Fibroblast of mammary gland (primary cell): ENCODE data around the gene VWA7.
"Not testable (repeated sequence)": the region's sequence is repeated elsewhere in the genome, so short reads cannot be mapped to it uniquely, and the experiment has no call there.

Experiments used
- DNase-seq: peaks from one replicate; pipeline ENCODE4 v3.0.0-alpha.2; 2010; ENCODE audit warnings: low read depth
- H3K4me3 ChIP-seq: 2 replicates; pipeline ENCODE4 v1.5.1; 2011; ENCODE audit warnings: low read depth, mild to moderate bottlenecking, low read length, moderate library complexity; ENCODE audit not compliant: control insufficient read depth
- CTCF ChIP-seq: conservative IDR thresholded peaks from 2 replicates; pipeline ENCODE4 v1.5.1; 2011; ENCODE audit warnings: low read depth, low read length, inconsistent platforms; ENCODE audit not compliant: control insufficient read depth, insufficient read depth

Gene VWA7

DNA sequence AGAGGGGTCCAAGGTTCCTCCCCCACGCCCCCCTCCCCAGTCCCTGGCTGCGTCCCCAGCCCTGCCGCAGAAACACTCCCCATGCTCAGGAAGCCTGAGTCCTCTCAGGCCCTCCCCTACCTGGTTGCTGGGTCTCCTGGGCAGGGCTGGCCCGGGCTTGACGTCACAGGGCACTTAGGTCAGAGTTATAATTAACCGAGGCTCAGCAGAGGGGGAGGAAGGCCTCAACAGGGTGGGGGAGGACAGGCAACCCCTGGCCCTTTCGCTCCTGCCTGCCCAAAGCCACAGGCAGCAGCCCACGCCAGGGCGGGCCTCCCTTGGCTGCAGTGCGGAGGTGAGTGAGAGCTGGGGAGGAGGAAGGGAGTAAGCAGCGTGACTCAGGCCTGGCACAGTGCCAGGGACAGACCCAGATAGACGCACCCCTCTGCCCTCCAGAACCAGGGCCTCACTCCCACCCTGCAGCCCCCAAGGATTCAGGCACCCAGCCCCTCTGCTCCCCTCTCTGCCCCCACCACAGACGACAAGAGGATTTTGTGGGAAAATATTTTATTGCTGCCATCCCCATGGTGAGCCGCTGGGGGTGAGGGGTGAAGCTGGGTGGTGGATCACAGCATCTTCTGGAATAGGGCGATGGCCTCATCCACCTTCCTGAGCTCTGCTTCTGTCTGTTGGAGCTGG lies at the start of gene VWA7:
Gene VWA7 (minus strand): TSS at position 340 of the 678 bp plus-strand sequence. CDS start 549 bp downstream, outside the sequence.
- no peak within 1 kb of the TSS for H3K4me3 ChIP-seq
- peak; percentile 83 for DNase-seq
- no peak for TF ChIP-seq CTCF

DNA sequence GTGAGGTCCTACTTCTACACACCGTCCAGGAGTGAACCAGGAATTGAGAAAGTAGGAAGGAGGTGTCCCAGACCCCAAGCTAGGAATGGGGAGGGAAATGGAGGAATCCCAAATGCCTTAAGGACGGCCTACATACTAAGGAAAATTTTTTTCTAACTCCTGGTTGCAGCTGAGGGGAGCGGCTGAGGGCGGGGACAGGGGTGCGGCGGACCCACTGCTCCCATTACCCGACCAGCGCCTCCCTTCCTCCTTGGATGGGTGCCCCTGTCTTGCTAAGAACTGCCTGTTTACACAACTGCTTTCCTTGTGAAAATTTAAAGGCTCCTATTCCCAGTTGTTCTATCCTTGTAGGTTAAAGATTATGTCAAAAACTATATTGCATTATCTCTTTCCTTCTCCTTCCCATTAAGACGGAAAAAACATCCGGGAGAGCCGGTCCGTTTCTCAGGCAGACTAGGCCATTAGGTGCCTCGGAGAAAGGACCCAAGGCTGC lies 49.7 kb upstream of the VWA7 start:
- peak; percentile 88 for DNase-seq
- peak overlapping the region; percentile 75 for H3K4me3 ChIP-seq

GRCh38 chr6:31825553-31825952 lies 48.4 kb upstream of the VWA7 start:
- H3K4me3 ChIP-seq, result no peak overlapping the region
- no peak for TF ChIP-seq CTCF
- no peak for DNase-seq

More for the DNA sequence above, 49.7 kb upstream of the VWA7 start:
- no peak for TF ChIP-seq CTCF

GRCh38 chr6:31823592-31824196 lies 46.6 kb upstream of the VWA7 start:
- not testable (repeated sequence) for DNase-seq, H3K4me3 ChIP-seq

DNA sequence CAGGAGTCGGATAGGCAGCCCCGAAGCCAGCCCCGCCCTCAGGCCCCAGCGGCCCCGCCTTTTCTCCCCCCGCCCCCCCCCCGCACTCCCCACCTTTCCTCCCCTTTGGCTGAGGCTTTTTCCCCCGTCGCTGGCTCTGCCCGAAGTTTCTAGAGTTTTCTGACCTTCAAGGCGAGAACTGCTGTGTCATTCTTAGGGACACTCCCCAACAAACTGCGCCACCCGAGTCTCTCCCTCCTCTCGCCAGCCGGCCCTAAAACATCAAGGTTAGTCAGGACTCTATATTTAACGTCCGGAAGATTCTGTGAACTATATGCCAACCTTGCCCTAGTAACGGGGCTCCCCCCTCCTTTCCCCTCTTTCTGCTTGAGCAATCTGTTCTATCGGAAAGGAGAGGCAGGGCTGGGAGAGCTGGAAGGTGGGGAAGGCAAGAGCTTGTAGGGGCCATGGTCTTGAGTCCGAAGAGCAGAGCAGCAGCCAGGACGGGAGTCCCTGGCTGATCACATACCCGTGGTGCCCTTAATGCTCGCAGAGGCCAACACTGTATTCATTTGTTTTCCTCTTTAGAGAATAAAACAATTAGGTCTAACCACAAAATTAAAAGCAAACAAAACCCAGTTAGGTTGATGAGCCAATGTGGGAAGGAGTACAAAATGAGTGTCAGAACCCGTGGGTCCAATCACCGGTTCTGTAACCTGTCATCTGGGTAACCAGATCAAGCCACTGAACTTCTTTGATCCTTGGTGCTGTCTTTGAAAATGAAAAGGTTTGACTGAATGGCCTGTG lies 45.1 kb upstream of the VWA7 start:
- peak overlapping the region; percentile 63 for H3K4me3 ChIP-seq
- TF ChIP-seq CTCF, result no peak
- DNase-seq, result peak; percentile 85

DNA sequence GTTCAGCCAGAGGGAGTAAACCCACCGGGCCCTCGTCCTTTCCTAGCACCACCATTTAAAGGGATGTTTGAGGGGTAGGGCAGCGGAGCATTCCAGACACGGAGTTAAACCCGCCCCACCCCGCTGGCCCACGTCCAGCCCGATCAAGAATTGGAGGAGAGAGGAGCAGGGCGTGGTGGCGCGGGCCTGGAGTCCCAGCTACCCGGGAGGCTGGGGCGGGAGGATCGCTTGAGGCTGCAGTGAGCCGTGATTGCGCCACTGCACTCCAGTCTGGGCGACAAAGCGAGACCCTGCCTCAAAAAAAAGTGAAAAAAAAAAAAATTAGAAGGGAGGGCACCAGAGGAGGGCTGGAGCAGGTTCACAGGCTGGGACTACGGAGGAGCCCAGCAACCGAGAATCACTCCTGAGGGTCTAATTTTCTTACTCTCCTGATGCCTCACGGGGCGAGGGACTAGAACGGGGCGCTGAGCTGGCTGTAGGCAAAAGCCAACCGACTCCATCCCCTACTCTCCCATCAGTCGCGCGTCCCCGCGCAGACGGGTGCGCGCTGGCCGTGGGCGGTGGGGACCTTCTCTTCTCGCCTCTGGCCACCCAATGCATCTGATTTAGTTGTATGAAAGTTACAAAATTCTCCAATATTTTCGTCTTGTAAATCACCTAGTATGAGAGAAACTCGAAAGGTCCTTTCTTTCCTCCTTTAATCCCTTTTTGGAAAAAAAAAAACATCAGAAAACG lies 44.3 kb upstream of the VWA7 start:
- TF ChIP-seq CTCF, result no peak
- DNase-seq, result peak; percentile 41
- H3K4me3 ChIP-seq, result peak overlapping the region; percentile 63

DNA sequence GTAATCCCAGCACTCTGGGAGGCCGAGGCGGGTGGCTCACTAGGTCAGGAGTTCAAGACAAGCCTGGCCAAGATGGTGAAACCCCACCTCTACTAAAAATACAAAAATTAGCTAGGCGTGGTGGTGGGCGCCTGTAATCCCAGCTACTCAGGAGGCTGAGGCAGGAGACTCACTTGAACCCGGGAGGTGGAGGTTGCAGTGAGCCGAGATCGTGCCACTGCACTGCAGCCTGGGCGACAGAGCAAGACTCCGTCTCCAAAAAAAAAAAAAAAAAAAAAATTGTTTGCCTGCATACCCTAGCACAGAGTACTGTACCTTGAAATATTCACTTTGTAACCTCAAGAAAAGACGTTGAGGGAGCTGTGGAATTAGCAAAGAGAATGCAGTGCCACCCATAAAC lies 43.3 kb upstream of the VWA7 start:
- DNase-seq, result not testable (repeated sequence)

More for the DNA sequence above, 43.3 kb upstream of the VWA7 start:
- H3K4me3 ChIP-seq, result not testable (repeated sequence)
